Measurements from ENCODE around the gene PNPLA4.
A peak's percentile ranks its signal among the peaks of the same experiment; 100 is the strongest.

GRCh38 chrX:7925867-7926472 lies 1.2 kb downstream of the PNPLA4 start:
- TF ChIP-seq CTCF (conservative IDR thresholded peaks at IDR 0.05; ENCODE audit: low read depth in 2 of 2) (peak; percentile 65 to 77), REST (IDR thresholded peaks at IDR 0.05; ENCODE audit: unreplicated experiment) (no peak), EZH2phosphoT487 (IDR thresholded peaks at IDR 0.05; ENCODE audit: unreplicated experiment) (no peak), EZH2 (IDR thresholded peaks at IDR 0.05; ENCODE audit: low read depth, unreplicated experiment) (no peak), CREB1 (CRISPR knock-in tag; IDR thresholded peaks at IDR 0.05; ENCODE audit: low read depth) (no peak), POLR2AphosphoS5 (IDR thresholded peaks at IDR 0.05; ENCODE audit: low read depth) (no peak), ZNF114 (CRISPR knock-in tag; IDR thresholded peaks at IDR 0.05) (no peak), STAT1 (IDR thresholded peaks at IDR 0.05; ENCODE audit: unreplicated experiment) (no peak), ZNF331 (CRISPR knock-in tag; IDR thresholded peaks at IDR 0.05; ENCODE audit: low read depth) (no peak), JUNB (IDR thresholded peaks at IDR 0.05; ENCODE audit: unreplicated experiment) (no peak), NANOG (IDR thresholded peaks at IDR 0.05; ENCODE audit: borderline replicate concordance) (no peak), ETS1 (IDR thresholded peaks at IDR 0.05) (no peak), ZNF462 (CRISPR knock-in tag; IDR thresholded peaks at IDR 0.05) (no peak)

All from GM23338 (cell line).